ENCODE results near the gene LRP2BP.

DNA sequence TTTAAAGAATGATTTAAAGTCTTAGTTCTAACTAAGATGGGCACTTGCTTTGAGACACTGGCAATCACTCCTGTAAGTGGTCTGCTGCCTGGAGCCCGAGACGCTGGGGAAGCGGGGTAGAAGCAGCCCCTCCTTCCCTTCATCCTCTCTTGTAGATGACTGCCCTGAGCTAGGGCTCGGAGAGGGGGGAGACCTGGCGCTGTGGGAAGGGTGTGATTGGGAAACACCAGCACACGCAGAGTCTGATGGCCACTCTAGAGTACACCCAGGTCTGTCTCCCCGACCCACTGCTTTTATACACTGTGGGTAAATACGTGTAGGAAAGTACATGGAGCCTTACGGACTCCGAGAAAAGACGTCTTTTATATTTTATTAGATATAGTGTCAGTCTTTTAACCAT is 24.0 kb downstream of the LRP2BP start:
- TF ChIP-seq, protein P1, sequence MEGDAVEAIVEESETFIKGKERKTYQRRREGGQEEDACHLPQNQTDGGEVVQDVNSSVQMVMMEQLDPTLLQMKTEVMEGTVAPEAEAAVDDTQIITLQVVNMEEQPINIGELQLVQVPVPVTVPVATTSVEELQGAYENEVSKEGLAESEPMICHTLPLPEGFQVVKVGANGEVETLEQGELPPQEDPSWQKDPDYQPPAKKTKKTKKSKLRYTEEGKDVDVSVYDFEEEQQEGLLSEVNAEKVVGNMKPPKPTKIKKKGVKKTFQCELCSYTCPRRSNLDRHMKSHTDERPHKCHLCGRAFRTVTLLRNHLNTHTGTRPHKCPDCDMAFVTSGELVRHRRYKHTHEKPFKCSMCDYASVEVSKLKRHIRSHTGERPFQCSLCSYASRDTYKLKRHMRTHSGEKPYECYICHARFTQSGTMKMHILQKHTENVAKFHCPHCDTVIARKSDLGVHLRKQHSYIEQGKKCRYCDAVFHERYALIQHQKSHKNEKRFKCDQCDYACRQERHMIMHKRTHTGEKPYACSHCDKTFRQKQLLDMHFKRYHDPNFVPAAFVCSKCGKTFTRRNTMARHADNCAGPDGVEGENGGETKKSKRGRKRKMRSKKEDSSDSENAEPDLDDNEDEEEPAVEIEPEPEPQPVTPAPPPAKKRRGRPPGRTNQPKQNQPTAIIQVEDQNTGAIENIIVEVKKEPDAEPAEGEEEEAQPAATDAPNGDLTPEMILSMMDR (IDR thresholded peaks at IDR 0.05) = no peak
- no peak for TF ChIP-seq NFYB (CRISPR knock-in tag; conservative IDR thresholded peaks at IDR 0.05; ENCODE audit: low read depth)
- TF ChIP-seq, protein P2, sequence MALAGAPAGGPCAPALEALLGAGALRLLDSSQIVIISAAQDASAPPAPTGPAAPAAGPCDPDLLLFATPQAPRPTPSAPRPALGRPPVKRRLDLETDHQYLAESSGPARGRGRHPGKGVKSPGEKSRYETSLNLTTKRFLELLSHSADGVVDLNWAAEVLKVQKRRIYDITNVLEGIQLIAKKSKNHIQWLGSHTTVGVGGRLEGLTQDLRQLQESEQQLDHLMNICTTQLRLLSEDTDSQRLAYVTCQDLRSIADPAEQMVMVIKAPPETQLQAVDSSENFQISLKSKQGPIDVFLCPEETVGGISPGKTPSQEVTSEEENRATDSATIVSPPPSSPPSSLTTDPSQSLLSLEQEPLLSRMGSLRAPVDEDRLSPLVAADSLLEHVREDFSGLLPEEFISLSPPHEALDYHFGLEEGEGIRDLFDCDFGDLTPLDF (CRISPR knock-in tag; IDR thresholded peaks at IDR 0.05) = no peak
- no peak for TF ChIP-seq CREB1 (CRISPR knock-in tag; IDR thresholded peaks at IDR 0.05)

Measured in WTC11 (cell line).